ENCODE data around the gene MTA1.

MTA1 gene

GRCh38 chr14:105455766-105456660, 36.4 kb downstream of the MTA1 start:
- no peak for DNase-seq (ENCODE audit: extremely low spot score, insufficient read length, low read depth)
- no peak for FAIRE-seq

- DNase-seq (ENCODE audit: extremely low spot score, insufficient read length, low read depth) (no peak), FAIRE-seq (no peak)
Measured at GRCh38 chr14:105456736-105457617, 37.4 kb downstream of the MTA1 start.

GRCh38 chr14:105458010-105458409, 38.4 kb downstream of the MTA1 start:
- DNase-seq (ENCODE audit: extremely low spot score, insufficient read length, low read depth) (no peak), FAIRE-seq (no peak)

- no peak for FAIRE-seq
Measured at GRCh38 chr14:105458571-105458970, 38.9 kb downstream of the MTA1 start.

GRCh38 chr14:105460116-105460515, 40.5 kb downstream of the MTA1 start:
- FAIRE-seq (no peak), DNase-seq (ENCODE audit: extremely low spot score, insufficient read length, low read depth) (no peak)

More at GRCh38 chr14:105458571-105458970, 38.9 kb downstream of the MTA1 start:
- DNase-seq (ENCODE audit: extremely low spot score, insufficient read length, low read depth): no peak

- DNase-seq (ENCODE audit: extremely low spot score, insufficient read length, low read depth) (no peak), FAIRE-seq (no peak)
Measured at GRCh38 chr14:105460616-105461015, 41.0 kb downstream of the MTA1 start.

DNA sequence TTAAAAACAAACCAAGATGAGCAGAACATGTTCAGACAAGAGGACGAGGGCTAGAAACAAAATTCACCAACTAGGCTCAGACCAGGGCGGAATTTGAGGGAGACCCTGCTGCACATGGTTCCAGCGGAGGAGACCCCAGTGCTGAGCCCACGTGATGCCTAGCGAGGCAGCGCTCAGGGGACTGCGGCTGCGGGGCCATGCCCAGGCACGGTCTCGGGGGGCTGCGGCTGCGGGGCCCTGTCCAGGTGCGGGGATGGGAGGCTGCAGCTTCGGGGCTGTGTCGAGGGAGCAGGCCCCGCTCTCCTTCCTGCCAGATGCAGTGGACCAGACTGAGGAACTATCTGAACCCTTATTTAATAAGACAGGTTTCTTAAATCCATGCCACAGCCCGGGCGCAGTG, 42.3 kb downstream of the MTA1 start:
- DNase-seq (ENCODE audit: extremely low spot score, insufficient read length, low read depth) (no peak), FAIRE-seq (no peak)

DNA sequence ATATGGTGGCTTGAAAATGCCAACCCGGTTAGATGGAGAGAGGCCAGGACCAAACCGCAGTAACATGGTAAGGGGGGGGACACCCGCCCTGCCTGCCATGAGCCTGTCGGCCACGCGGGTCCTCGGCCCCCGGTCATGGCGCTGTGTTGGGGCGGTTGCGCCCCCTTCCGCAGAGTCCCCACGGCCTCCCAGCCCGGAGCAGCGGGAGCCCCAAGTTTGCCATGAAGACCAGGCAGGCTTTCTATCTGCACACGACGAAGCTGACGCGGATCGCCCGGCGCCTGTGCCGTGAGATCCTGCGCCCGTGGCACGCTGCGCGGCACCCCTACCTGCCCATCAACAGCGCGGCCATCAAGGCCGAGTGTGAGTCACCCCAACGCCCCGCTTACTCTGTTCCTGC, 44.9 kb downstream of the MTA1 start:
- FAIRE-seq (no peak), DNase-seq (ENCODE audit: extremely low spot score, insufficient read length, low read depth) (no peak)

DNA sequence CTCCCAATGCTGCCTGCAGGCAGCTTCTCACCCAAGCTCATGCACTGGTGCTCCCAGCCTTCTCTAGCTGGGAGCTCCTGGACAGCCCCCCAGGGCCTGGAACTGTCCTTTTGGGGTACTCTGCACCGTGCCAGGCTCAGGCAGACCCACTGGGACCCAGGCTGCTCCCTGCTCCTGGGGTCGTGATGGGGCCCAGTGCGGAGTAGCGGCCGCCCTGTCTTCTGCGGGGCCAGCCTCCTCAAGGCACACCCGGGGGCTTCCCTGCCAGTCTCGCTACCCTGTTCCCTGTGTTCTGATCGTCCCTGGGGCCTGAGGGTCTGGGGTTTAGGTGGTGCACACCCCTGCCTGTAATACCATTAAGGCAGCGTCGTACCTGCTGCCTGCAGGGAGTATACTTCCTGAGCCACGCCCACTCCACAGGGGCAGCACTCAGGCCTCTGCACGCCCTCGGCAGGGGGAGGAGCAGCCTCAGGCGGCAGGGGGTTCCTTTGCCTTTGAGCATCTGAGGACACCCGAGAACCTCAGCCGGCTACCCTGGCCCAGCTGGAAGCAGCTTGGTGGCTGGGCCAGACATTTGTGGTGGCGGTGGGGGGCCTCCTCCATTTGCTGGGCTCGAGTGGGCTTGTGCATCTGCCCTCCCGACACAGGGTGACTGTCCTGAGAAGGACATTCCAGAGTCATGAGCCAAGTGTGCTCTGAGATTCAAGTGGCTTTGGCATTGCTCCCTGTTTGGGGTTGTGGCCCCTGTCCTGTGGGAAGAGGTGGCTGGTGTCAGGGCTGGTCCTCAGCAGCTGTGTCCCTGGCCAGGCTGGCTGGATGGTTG, 45.8 kb downstream of the MTA1 start:
- DNase-seq (ENCODE audit: extremely low spot score, insufficient read length, low read depth): no peak
- FAIRE-seq: no peak

DNA sequence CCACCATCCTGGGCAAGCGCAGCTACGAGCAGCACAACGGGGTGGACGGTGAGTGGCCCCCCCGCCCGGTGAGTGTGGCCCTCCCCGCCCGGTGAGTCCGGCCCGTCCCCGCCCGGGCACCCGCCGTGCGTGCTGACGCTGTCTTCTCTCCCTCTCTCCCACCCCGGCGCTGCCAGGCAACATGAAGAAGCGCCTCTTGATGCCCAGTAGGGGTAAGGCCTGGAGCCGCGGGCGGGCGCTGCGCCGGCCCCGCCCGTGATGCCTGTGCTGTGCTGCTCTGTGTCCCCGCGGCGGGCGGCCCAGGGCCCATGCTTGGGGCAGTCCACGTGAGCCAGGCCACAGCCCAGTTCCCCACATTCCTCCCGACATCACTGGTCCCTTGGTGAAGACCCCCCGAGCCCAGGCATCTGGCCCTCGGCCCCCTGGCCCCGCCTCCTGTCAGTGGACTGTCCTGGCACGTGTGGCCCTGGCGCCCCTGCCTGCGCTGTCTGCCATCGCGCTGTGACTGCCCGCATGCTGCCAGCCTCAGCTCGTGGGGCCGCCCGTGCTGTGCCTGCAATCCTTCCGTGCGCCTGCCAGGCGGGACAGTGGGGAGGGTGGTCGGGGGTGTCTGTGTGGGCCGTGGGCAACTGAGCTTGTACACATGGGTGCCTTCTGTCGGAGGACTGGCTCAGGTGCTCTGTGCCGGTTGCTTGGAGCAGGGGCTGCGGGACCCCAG, 47.1 kb downstream of the MTA1 start:
- DNase-seq (ENCODE audit: extremely low spot score, insufficient read length, low read depth): no peak
- no peak for FAIRE-seq

- DNase-seq (ENCODE audit: extremely low spot score, insufficient read length, low read depth): no peak
- no peak for FAIRE-seq
Measured at GRCh38 chr14:105467249-105467941, 47.8 kb downstream of the MTA1 start.

DNA sequence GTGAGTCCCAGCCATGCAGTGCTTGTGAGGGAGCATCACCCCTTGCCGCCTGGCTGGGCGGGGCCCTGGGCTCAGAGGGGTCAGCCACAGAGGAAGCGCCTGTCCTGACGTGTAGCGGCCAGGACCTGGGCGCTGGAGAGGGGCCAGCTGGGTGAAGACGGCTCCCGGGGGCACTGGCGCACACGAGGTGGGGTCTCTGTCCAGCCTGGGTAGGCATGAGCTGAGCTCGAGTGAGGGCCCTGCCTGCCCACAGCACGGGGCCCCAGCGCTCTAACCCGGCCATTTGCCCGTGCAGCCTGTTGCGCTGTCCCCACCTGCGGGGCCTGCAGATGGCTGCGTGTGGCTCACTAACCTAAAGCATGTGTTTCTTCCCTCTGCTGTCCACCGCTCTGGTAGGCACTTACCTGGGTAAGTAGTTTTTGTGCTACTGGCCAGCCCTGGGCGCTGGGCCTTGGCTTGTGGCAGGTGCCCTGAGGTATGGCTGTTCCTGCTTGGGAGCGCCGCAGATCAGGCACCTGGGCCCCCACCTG, 48.4 kb downstream of the MTA1 start:
- no peak for FAIRE-seq
- no peak for DNase-seq (ENCODE audit: extremely low spot score, insufficient read length, low read depth)

GRCh38 chr14:105468621-105469241, 49.1 kb downstream of the MTA1 start:
- DNase-seq (ENCODE audit: extremely low spot score, insufficient read length, low read depth): no peak
- FAIRE-seq: no peak

DNA sequence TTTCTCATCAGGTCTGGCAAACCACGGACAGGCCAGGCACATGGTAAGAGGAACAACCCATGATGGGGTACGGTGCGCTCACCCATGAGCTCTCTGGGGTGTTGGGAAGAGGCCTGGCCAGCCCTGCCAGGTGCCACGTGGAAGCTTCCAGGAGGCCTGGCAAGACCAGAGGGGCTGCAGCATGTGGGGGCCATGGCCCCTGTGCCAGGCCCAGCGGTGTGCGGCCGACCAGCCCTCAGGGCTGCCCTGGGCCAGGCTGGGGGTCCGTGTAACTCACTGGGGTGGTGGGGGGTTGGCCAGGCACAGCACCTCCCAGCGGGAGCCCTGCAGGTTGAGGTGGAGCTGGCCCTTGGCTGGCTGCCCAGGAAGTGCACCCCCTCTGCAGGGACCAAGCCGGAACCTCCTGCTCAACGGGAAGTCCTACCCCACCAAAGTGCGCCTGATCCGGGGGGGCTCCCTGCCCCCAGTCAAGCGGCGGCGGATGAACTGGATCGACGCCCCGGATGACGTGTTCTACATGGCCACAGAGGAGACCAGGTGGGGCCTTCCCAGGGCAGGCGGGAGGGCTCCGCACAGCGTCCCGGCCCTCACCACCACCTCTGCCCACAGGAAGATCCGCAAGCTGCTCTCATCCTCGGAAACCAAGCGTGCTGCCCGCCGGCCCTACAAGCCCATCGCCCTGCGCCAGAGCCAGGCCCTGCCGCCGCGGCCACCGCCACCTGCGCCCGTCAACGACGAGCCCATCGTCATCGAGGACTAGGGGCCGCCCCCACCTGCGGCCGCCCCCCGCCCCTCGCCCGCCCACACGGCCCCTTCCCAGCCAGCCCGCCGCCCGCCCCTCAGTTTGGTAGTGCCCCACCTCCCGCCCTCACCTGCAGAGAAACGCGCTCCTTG, 50.1 kb downstream of the MTA1 start:
- no peak for DNase-seq (ENCODE audit: extremely low spot score, insufficient read length, low read depth)
- no peak for FAIRE-seq

DNA sequence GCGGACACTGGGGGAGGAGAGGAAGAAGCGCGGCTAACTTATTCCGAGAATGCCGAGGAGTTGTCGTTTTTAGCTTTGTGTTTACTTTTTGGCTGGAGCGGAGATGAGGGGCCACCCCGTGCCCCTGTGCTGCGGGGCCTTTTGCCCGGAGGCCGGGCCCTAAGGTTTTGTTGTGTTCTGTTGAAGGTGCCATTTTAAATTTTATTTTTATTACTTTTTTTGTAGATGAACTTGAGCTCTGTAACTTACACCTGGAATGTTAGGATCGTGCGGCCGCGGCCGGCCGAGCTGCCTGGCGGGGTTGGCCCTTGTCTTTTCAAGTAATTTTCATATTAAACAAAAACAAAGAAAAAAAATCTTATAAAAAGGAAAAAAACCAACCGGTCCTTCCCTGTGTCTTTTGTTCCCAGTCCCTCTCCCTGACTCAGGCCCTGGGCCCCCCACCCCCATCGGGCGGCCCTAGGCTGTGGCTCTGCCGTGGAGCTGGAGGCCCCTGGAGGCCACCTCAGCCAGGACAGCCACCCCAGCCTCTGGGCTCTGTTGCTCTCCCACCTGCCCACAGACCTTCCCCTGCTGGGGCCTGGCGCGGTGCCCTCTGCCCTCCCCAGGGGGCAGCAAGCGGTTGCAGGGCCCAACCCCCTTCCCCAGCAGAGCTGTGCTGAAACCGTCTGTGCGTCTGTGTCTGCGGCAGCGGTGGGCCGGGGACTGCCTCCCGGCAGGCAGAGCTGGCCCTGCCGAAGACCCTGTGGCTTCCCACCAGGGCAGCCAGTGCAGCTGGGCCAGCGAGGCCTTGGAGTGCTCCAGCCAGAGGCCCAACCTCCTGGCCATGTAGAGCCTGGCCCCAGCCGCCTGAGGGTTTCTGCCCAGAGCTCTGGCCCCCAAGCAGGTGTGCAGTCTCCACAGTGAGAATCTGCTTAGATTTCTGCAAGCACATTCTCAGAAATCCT, 51.0 kb downstream of the MTA1 start:
- DNase-seq (ENCODE audit: extremely low spot score, insufficient read length, low read depth): no peak

DNA sequence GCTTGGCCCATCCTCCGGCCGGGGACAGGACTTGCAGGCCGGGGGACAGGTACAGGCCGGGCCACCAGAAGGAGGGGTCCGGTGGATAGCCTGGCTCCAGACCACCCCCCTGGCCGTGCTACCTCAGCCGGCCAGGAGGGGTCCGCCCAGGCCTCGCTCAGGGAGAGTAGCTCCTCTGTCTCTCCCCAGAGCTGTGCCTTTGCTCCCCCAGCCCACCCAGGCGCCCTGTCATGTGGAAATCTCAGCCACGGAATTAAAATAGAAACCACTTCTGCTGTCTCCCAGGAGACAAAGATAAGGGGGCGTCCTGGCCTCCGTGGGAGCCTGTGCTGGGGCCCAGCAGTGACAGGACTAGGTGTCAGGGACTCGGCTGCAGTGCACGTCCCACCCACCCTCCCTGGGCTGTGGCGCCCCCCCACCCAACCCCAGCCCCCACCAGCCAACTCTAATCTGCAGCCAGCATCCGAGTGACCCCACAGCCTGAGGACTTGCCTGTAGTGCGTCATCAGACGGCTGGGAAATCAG, 51.7 kb downstream of the MTA1 start:
- DNase-seq (ENCODE audit: extremely low spot score, insufficient read length, low read depth): no peak

More for the DNA sequence above, 51.0 kb downstream of the MTA1 start:
- no peak for FAIRE-seq

More for the DNA sequence above, 51.7 kb downstream of the MTA1 start:
- no peak for FAIRE-seq
